Measurements from ENCODE around the gene KRTAP10-7.

Gene KRTAP10-7

DNA sequence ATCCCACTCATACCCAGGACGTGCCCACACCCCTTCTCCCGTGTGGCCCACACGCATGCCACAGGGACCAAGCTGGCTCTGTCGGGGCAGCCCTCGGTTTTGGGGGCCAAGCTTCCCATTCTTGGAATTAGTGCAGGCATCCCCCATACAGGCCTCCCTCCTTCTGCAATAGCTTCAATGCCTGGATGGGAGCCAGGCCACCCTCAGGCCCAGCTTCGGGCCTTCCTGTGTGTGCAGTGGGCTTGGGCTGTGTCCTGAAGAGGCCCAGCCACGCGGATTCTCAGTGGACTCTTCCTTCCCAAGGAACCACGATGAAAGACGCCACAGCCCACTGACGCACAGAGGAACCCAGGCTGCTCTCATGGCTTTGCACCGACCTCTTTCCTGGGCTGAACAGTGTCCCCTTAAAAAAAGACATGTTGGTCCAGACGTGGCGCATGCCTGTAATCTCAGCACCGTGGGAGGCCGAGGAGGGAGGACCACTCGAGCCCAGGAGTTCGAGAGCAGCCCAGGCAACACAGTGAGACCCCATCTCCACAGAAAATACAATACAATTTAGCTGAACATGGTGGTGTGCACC is 49.2 kb downstream of the KRTAP10-7 start:
- DNase-seq (ENCODE audit: low read depth in 2 of 2), result no peak
- no peak for TF ChIP-seq CTCF (IDR thresholded peaks at IDR 0.05; ENCODE audit: low read depth, low read length)
- H3K4me3 ChIP-seq (replicated peaks in 1 of 2; ENCODE audit: low read depth in 2 of 2, low read length in 2 of 2), result no peak overlapping the region

DNA sequence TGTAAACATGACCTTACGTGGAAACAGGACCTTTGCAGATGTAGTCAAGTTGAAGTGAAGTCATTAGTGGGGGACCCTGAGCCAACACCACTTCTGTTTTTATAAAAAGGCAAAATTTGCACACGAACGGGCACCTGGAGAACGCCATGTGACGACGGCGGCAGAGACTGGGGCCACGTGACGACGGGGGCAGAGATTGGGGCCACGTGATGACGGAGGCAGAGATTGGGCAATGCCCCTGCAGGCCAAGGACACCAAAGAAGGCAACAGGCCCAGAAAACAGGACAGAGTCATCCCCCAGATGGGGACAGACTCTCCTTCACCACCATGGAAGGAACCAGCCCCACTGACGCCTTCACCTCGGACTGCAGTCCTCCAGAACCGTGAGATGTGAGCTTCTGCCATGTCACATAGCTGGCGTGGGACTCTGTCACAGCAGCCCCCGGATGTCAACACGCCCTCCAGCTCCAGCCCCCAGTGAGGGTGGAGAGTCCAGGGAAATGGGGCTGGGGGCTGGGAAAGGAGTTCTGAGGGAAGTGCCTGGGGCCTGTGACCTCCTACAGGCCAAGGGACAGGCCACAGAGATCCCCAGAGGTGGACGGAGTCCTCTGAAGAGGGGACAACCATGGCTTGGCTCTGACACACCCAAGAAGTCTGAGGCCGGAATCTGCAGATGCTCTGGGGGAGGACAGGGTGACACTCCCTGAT is 50.0 kb downstream of the KRTAP10-7 start:
- DNase-seq (ENCODE audit: low read depth in 2 of 2), result no peak
- no peak overlapping the region for H3K4me3 ChIP-seq (replicated peaks in 1 of 2; ENCODE audit: low read depth in 2 of 2, low read length in 2 of 2)
- TF ChIP-seq CTCF (IDR thresholded peaks at IDR 0.05; ENCODE audit: low read depth, low read length), result no peak

DNA sequence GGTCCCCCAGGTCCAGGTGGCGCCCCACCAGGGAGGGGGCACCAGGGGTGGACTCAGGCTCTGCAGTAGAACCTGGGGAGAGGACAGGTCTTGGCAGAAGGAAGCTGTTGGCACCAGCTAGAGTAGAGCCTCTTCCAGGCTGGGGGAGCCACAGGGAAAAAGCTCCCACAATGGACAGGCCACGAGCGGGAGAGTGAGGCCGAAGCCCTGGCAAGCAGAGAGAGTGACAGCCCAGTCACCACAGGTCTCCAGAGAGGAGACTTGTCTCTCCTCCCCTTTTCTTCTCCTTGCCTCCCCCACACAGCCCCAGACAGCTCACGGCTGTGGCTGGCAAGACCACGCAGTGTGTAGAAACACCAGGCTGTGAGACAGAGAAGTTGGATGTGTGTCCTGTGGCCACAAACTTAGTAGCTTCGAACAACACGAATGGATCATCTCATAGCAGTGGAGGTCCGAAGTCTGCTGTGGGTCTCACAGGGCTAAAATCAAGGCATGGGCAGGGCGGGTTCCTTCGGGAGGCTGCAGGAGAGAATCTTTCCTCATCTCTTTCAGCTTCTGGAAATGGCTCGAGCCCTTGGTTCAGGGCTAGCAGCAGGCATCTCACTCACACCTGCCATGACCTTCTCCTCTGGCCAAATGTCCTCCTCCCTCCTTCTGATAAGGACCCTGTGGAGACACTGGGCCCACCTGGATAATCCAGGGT is 50.7 kb downstream of the KRTAP10-7 start:
- no peak for TF ChIP-seq CTCF (IDR thresholded peaks at IDR 0.05; ENCODE audit: low read depth, low read length)
- H3K4me3 ChIP-seq (replicated peaks in 1 of 2; ENCODE audit: low read depth in 2 of 2, low read length in 2 of 2), result no peak overlapping the region
- DNase-seq (ENCODE audit: low read depth in 2 of 2), result no peak

Data from cardiac fibroblast (primary cell).